Parathyroid adenoma (tissue), 2 donors: Measurements from ENCODE around the gene CFAP61.

Source experiments
- H2AFZ ChIP-seq: fragments of 300-600 bp; sonication (generic); one replicate; pipeline ENCODE4 v1.7.0; 2017; ENCODE audit warnings: antibody characterized with exemption, mild to moderate bottlenecking
- H3K27ac ChIP-seq: fragments of 300-600 bp; sonication (generic); one replicate; pipeline ENCODE4 v1.7.0; 2017
- H3K27me3 ChIP-seq: fragments of 300-600 bp; sonication (generic); one replicate; pipeline ENCODE4 v1.7.0; 2017; ENCODE audit warnings: low read length; ENCODE audit not compliant: control insufficient read depth, insufficient read depth
- H3K36me3 ChIP-seq: fragments of 300-600 bp; sonication (generic); one replicate; pipeline ENCODE4 v1.7.0; 2017; ENCODE audit warnings: low read length; ENCODE audit not compliant: control insufficient read depth, insufficient read depth
- H3K4me1 ChIP-seq: fragments of 300-600 bp; sonication (generic); one replicate; pipeline ENCODE4 v1.7.0; 2017; ENCODE audit warnings: control low read depth
- H3K4me2 ChIP-seq: fragments of 300-600 bp; sonication (generic); one replicate; pipeline ENCODE4 v1.7.0; 2017; ENCODE audit warnings: low read length
- H3K4me3 ChIP-seq: fragments of 300-600 bp; sonication (generic); one replicate; pipeline ENCODE4 v1.7.0; 2017; ENCODE audit warnings: low read depth, low read length
- H3K79me2 ChIP-seq: fragments of 300-600 bp; sonication (generic); one replicate; pipeline ENCODE4 v1.7.0; 2017; ENCODE audit warnings: control low read depth
- H3K9ac ChIP-seq: fragments of 300-600 bp; sonication (generic); one replicate; pipeline ENCODE4 v1.7.0; 2017; ENCODE audit warnings: mild to moderate bottlenecking
- H3K9me3 ChIP-seq: fragments of 300-600 bp; sonication (generic); one replicate; pipeline ENCODE4 v1.7.0; 2017; ENCODE audit warnings: low read length; ENCODE audit not compliant: control insufficient read depth
- CTCF ChIP-seq: fragments of 300-600 bp; sonication (generic); IDR thresholded peaks from one replicate; pipeline ENCODE4 v1.7.0; 2017; ENCODE audit warnings: antibody characterized with exemption, mild to moderate bottlenecking
- donor health status: primary hyperparathyroidism.

Gene CFAP61

GRCh38 chr20:20204256-20204655 lies 151.9 kb downstream of the CFAP61 start:
- Histone ChIP-seq H3K9me3 (no peaks in the 10 kb centered on the region), H3K27me3 (no peaks in the 10 kb centered on the region), H3K4me3 (no peak overlapping the region), H3K4me1 (no peaks in the 10 kb centered on the region), H3K9ac (no peak overlapping the region), H3K27ac (no peak overlapping the region), H3K79me2 (no peaks in the 10 kb centered on the region), H3K4me2 (no peak overlapping the region), H2AFZ (no peak overlapping the region), H3K36me3 (no peaks in the 10 kb centered on the region)
- TF ChIP-seq CTCF: no peak

GRCh38 chr20:20205141-20205861 lies 153.0 kb downstream of the CFAP61 start:
- no peaks in the 10 kb centered on the region for H3K9me3 ChIP-seq
- no peak overlapping the region for H2AFZ ChIP-seq
- no peaks in the 10 kb centered on the region for H3K27me3 ChIP-seq
- no peaks in the 10 kb centered on the region for H3K4me1 ChIP-seq
- H3K36me3 ChIP-seq: no peaks in the 10 kb centered on the region
- no peak overlapping the region for H3K4me3 ChIP-seq
- no peak for TF ChIP-seq CTCF
- no peak overlapping the region for H3K4me2 ChIP-seq
- H3K9ac ChIP-seq: no peak overlapping the region
- no peak overlapping the region for H3K27ac ChIP-seq
- no peaks in the 10 kb centered on the region for H3K79me2 ChIP-seq

GRCh38 chr20:20205862-20206236 lies 153.5 kb downstream of the CFAP61 start:
- Histone ChIP-seq H3K79me2 (no peaks in the 10 kb centered on the region), H3K27ac (no peak overlapping the region), H3K4me3 (no peak overlapping the region), H3K4me1 (no peaks in the 10 kb centered on the region), H3K9me3 (no peaks in the 10 kb centered on the region), H3K27me3 (no peaks in the 10 kb centered on the region), H3K36me3 (no peaks in the 10 kb centered on the region), H3K4me2 (no peak overlapping the region), H3K9ac (no peak overlapping the region), H2AFZ (no peak overlapping the region)
- TF ChIP-seq CTCF: no peak

- no peak overlapping the region for H3K27ac ChIP-seq
- no peaks in the 10 kb centered on the region for H3K36me3 ChIP-seq
- H3K4me1 ChIP-seq: no peaks in the 10 kb centered on the region
- no peak overlapping the region for H2AFZ ChIP-seq
- H3K4me2 ChIP-seq: no peak overlapping the region
- no peaks in the 10 kb centered on the region for H3K9me3 ChIP-seq
- H3K4me3 ChIP-seq: no peak overlapping the region
- TF ChIP-seq CTCF: no peak
- H3K9ac ChIP-seq: no peak overlapping the region
- no peaks in the 10 kb centered on the region for H3K79me2 ChIP-seq
- H3K27me3 ChIP-seq: no peaks in the 10 kb centered on the region
These were observed 154.5 kb downstream of the CFAP61 start for GRCh38 chr20:20206788-20207187.

- no peak overlapping the region for H2AFZ ChIP-seq
- H3K4me2 ChIP-seq: no peak overlapping the region
- H3K27me3 ChIP-seq: no peaks in the 10 kb centered on the region
- H3K79me2 ChIP-seq: no peaks in the 10 kb centered on the region
- TF ChIP-seq CTCF: no peak
- H3K27ac ChIP-seq: no peak overlapping the region
- no peak overlapping the region for H3K9ac ChIP-seq
- H3K36me3 ChIP-seq: no peaks in the 10 kb centered on the region
- H3K4me1 ChIP-seq: no peaks in the 10 kb centered on the region
- no peak overlapping the region for H3K4me3 ChIP-seq
- H3K9me3 ChIP-seq: no peaks in the 10 kb centered on the region
These were observed 155.0 kb downstream of the CFAP61 start for GRCh38 chr20:20207291-20207690.
